T-helper 2 cell (primary cell): ENCODE results near the gene STX1B.
A peak's percentile ranks its signal among the peaks of the same experiment; 100 is the strongest.

Experiments used
- DNase-seq, 5 experiments: peaks; one replicate each; pipeline versions ENCODE4 v3.0.0 to v3.0.0-alpha.2; 2012 to 2022

The STX1B gene

GRCh38 chr16:30976486-30976885, 34.0 kb downstream of the STX1B start:
- no peak for DNase-seq

- no peak for DNase-seq
Observed at GRCh38 chr16:30974348-30974747, 36.1 kb downstream of the STX1B start.

GRCh38 chr16:30972872-30973271, 37.6 kb downstream of the STX1B start:
- DNase-seq = no peak

- DNase-seq = no peak
Observed at GRCh38 chr16:30971298-30971697, 39.1 kb downstream of the STX1B start.

- no peak for DNase-seq
Observed at GRCh38 chr16:30969246-30969842, 41.1 kb downstream of the STX1B start.

- DNase-seq = no peak
Observed at GRCh38 chr16:30967795-30968194, 42.6 kb downstream of the STX1B start.

- DNase-seq = no peak
Observed at GRCh38 chr16:30966033-30966619, 44.3 kb downstream of the STX1B start.

GRCh38 chr16:30965436-30965835, 45.0 kb downstream of the STX1B start:
- no peak for DNase-seq

GRCh38 chr16:30964574-30965226, 45.7 kb downstream of the STX1B start:
- DNase-seq = no peak

- DNase-seq = no peak
Observed at GRCh38 chr16:30963925-30964511, 46.4 kb downstream of the STX1B start.

- DNase-seq = no peak
Observed at GRCh38 chr16:30961384-30961783, 49.1 kb downstream of the STX1B start.

GRCh38 chr16:30958175-30959079, 52.0 kb downstream of the STX1B start:
- peak in 1 of 5 experiments; percentile 67 for DNase-seq

GRCh38 chr16:30957456-30958174, 52.8 kb downstream of the STX1B start, which contains the start of gene SETD1A:
SETD1A (plus strand) TSS chr16:30957754; CDS start chr16:30958732, 978 bp downstream.
- peak; percentile 91 to 98 (median 95) for DNase-seq

GRCh38 chr16:30956601-30957455, 53.6 kb downstream of the STX1B start:
- DNase-seq = peak; percentile 74 to 87 (median 82)

GRCh38 chr16:30954993-30955392, 55.4 kb downstream of the STX1B start:
- no peak for DNase-seq

GRCh38 chr16:30953511-30954124, 56.8 kb downstream of the STX1B start:
- DNase-seq = peak in 4 of 5 experiments; percentile 36 to 82 (median 43)

- DNase-seq = no peak
Observed at GRCh38 chr16:30953111-30953510, 57.3 kb downstream of the STX1B start.

- no peak for DNase-seq
Observed at GRCh38 chr16:30951750-30952149, 58.7 kb downstream of the STX1B start.

GRCh38 chr16:30951193-30951592, 59.2 kb downstream of the STX1B start:
- DNase-seq = no peak

GRCh38 chr16:30950516-30951065, 59.8 kb downstream of the STX1B start:
- DNase-seq = no peak
